Gastroesophageal sphincter (tissue), 4 donors: ENCODE measurements around the gene C1orf226. TPM values are rescaled to one million over a fixed set of nuclear protein-coding genes. Genes with fewer than 3 reads are reported as not detected.

Source experiments
- ATAC-seq: fragments of 150-250 bp; one replicate; pipeline ENCODE4 v1.9.1; 2016; ENCODE audit warnings: mild to moderate bottlenecking, moderate library complexity
- H3K27ac ChIP-seq, 4 donors: fragments of 200-600 bp; sonication (generic) in 3 of 4; 1 replicate in 3 of 4; 2 replicates in 1 of 4; pipeline ENCODE4 v1.5.1; 2016 to 2019
- H3K27me3 ChIP-seq: fragments of 200-600 bp; sonication (generic); one replicate; pipeline ENCODE4 v1.5.1; 2019
- H3K36me3 ChIP-seq, 2 donors: fragments of 200-600 bp; sonication (generic); one replicate each; pipeline ENCODE4 v1.5.1; 2019; ENCODE audit warnings: control low read depth in 1 of 2
- H3K4me1 ChIP-seq, 3 donors: fragments of 200-600 bp; sonication (generic); 1 replicate in 2 of 3; 2 replicates in 1 of 3; pipeline ENCODE4 v1.5.1; 2016 to 2019; ENCODE audit warnings: control low read depth in 2 of 3
- H3K4me3 ChIP-seq, 2 donors: fragments of 200-600 bp; sonication (generic); one replicate each; pipeline ENCODE4 v1.5.1; 2019; ENCODE audit warnings: mild to moderate bottlenecking in 1 of 2, moderate library complexity in 1 of 2
- H3K9me3 ChIP-seq, 3 donors: fragments of 200-600 bp; sonication (generic); one replicate each; pipeline ENCODE4 v1.5.1; 2017 to 2019; ENCODE audit warnings: control low read depth in 2 of 3
- CTCF ChIP-seq, 4 experiments: fragments of 200-600 bp in 2 of 4; fragments of 450-650 bp in 2 of 4; sonication (generic) in 1 of 4; IDR thresholded peaks; one replicate each; pipeline ENCODE4 v1.5.1; 2017 to 2019; ENCODE audit warnings: antibody characterized with exemption in 4 of 4, mild to moderate bottlenecking in 2 of 4, moderate library complexity in 2 of 4
- EP300 ChIP-seq: sonication (generic); formaldehyde crosslinking; IDR thresholded peaks from one replicate; pipeline ENCODE4 v1.6.1; 2017; ENCODE audit warnings: antibody characterized with exemption, mild to moderate bottlenecking
- POLR2A ChIP-seq, 2 donors: fragments of 450-650 bp; IDR thresholded peaks; one replicate each; pipeline ENCODE4 v1.6.1; 2017; ENCODE audit warnings: antibody characterized with exemption in 2 of 2, mild to moderate bottlenecking in 2 of 2, moderate library complexity in 1 of 2
- POLR2AphosphoS5 ChIP-seq: sonication (generic); formaldehyde crosslinking; IDR thresholded peaks from one replicate; pipeline ENCODE4 v1.6.1; 2017; ENCODE audit warnings: antibody characterized with exemption
- WGBS, 2 donors: methylation state at CpG; one replicate each; pipeline ENCODE4 v1.1.5; 2018; ENCODE audit warnings: low coverage in 1 of 2; 5-methylcytosine and 5-hydroxymethylcytosine counted together
- total RNA-seq, 4 donors: library from RNA; depleted of rRNA; stranded (reverse); fragments of >200 nt; gene quantifications; one replicate each; pipeline ENCODE4 v1.1.0, GENCODE V29; 2016

The C1orf226 gene
- total RNA-seq, 4 donors from 2014 or later: 10.0 to 17.5 (median 12.4) TPM

DNA sequence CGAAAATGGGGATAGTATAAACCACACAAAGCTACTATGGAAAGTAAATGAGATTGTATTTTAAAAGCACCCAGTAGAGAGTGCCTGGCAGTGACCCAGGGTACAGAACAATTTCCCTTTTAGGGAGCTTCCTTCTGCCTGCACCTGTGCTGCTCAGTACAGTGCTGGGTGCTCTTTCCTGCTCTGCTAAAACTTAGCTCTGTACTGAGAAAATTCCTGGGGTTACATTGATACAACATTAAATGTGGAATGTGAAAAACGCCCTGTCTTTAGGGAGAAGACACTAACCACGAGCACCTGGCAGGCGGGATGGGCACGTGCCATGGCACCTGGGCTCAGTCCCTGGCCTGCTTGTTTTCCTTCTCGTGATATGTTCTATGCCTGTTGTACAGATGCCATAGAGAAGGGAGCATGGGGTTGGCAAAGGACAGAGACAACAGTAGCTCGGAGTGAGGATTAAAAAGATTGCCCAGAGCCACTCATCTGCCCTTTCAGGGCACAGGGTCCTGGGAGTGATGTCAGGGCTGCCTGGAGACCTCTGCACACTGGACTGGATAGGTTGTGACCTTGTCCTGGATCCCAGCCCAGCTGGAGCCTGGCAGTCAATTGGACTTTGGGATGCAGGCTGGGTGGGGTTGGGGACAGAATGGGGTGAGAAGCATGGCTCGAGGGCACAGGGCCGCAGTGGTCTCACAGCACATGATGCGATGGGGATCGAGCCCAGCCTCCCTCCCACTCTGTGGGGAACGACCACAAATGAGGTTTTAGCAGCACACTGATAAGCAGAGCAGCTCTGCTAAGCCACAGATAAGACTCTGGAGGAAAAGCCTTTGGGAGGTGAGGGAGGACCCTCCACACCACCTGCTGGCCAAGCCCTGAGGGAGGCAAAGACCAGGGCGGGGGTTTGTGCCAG lies 9.1 kb upstream of the C1orf226 start:
- H3K27me3 ChIP-seq: no peaks in the 10 kb centered on the region
- no peaks in the 10 kb centered on the region for H3K4me1 ChIP-seq
- WGBS, 2 donors: 65% methylated on average over 11 of the region's 13 CpGs; no CpG with 5 or more reads in 1 of the 2 donors
- H3K9me3 ChIP-seq: no peaks in the 10 kb centered on the region
- peaks cover 0 to 7% of the 10 kb centered on the region in 2 donors for H3K36me3 ChIP-seq
- TF ChIP-seq EP300: no peak
- no peak for TF ChIP-seq CTCF (IDR thresholded peaks at IDR 0.05)
- no peak for TF ChIP-seq POLR2A (IDR thresholded peaks at IDR 0.05)
- H3K4me3 ChIP-seq: no peak overlapping the region
- no peak for ATAC-seq
- H3K27ac ChIP-seq: no peak overlapping the region

GRCh38 chr1:162373072-162373427 lies 8.5 kb upstream of the C1orf226 start:
- TF ChIP-seq CTCF (IDR thresholded peaks at IDR 0.05) (no peak), POLR2A (IDR thresholded peaks at IDR 0.05) (no peak), EP300 (no peak), POLR2AphosphoS5 (no peak)
- no peak for ATAC-seq
- no peaks in the 10 kb centered on the region for H3K9me3 ChIP-seq
- no peaks in the 10 kb centered on the region for H3K27me3 ChIP-seq
- H3K4me1 ChIP-seq: no peaks in the 10 kb centered on the region
- WGBS, 2 donors: 86% methylated on average over 1 of the region's 1 CpG; no CpG with 5 or more reads in 1 of the 2 donors
- H3K27ac ChIP-seq: no peak overlapping the region
- H3K4me3 ChIP-seq: no peak overlapping the region
- peaks cover 0 to under 1% of the 10 kb centered on the region in 2 donors for H3K36me3 ChIP-seq

DNA sequence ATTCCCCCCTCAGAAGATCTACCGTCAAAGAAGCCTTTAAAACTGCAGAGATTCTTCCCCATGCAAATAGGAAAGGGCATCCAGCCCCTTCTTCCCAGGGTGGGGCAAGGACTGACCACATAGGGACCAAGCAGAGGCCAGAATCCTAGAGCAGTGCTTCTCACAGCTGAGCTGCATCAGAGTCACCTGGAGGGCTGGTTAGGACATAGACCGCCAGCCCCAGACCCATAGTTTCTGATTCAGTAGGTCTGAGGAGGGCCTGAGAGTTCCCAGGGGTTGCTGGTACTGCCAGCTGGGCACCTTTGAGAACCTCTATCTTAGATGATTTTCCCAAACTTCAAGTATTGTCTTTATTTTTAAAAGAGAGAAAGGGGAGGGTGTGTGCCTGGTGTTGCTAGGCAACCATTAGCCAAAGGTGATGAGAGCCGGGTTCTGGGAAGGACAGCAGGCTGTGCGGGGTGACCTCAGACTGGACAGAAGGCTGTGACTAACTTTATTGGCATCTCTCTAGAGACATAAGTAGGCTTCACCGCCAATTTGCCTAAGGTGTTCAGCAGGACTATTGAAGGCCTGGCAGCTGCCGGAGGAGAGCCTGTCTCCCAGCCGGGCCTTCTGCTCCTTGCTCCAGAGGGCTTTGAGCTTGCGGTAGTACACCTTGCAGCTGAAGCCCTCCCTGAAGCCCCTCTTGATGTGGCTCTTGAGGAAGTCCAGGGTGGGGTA lies 7.8 kb upstream of the C1orf226 start:
- no peaks in the 10 kb centered on the region for H3K9me3 ChIP-seq
- ATAC-seq: no peak
- H3K27ac ChIP-seq: no peak overlapping the region
- no peaks in the 10 kb centered on the region for H3K36me3 ChIP-seq
- no peak overlapping the region for H3K4me3 ChIP-seq
- H3K27me3 ChIP-seq: no peaks in the 10 kb centered on the region
- no peaks in the 10 kb centered on the region for H3K4me1 ChIP-seq
- TF ChIP-seq EP300 (no peak), POLR2A (IDR thresholded peaks at IDR 0.05) (no peak), POLR2AphosphoS5 (no peak), CTCF (IDR thresholded peaks at IDR 0.05) (no peak)
- WGBS, 2 donors: 84% methylated on average over 8 of the region's 8 CpGs; no CpG with 5 or more reads in 1 of the 2 donors

GRCh38 chr1:162374406-162374805 lies 7.1 kb upstream of the C1orf226 start:
- Histone ChIP-seq H3K9me3 (no peaks in the 10 kb centered on the region), H3K36me3 (no peaks in the 10 kb centered on the region), H3K4me1 (no peaks in the 10 kb centered on the region), H3K4me3 (no peak overlapping the region), H3K27me3 (no peaks in the 10 kb centered on the region), H3K27ac (no peak overlapping the region)
- ATAC-seq: no peak
- 100% methylated on average over 1 of the region's 9 CpGs; no CpG with 5 or more reads in 1 of the 2 donors for WGBS, 2 donors
- TF ChIP-seq POLR2AphosphoS5 (no peak), EP300 (no peak)

DNA sequence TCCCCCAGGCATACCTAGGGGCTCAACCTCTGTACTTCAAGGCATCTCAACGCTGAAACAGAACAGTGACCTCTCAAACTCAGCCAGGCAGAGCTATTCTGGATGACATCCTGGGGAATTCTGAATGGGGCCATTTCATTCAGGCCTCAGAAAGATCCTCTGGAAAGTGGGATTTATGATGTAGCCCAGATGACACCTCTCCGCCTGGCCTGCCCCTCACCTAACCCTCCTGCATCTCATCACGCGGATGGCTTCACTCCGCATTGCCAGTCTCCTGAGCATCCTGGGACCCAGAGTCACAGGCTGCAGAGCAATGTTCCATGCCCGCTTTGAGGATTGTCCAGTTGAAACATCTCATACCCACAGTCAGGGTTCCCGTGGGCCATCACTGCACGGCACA lies 6.1 kb upstream of the C1orf226 start:
- TF ChIP-seq EP300 (no peak), CTCF (IDR thresholded peaks at IDR 0.05) (no peak), POLR2A (IDR thresholded peaks at IDR 0.05) (no peak), POLR2AphosphoS5 (no peak)
- Histone ChIP-seq H3K4me3 (no peak overlapping the region), H3K27me3 (no peaks in the 10 kb centered on the region), H3K9me3 (no peaks in the 10 kb centered on the region), H3K4me1 (no peaks in the 10 kb centered on the region), H3K27ac (no peak overlapping the region), H3K36me3 (no peaks in the 10 kb centered on the region)
- no peak for ATAC-seq
- 100% methylated on average over 4 of the region's 8 CpGs; no CpG with 5 or more reads in 1 of the 2 donors for WGBS, 2 donors
